ENCODE results near the gene JUP.

Gene JUP

GRCh38 chr17:41773190-41773588, 13.3 kb downstream of the JUP start:
- Histone ChIP-seq H3K79me1 (ENCODE audit: low read length) (peaks cover 17% of the 10 kb centered on the region), H3K4me1 (ENCODE audit: control insufficient read depth, low read depth, low read length) (peaks cover 17% of the 10 kb centered on the region), H4K8ac (ENCODE audit: low read depth, low read length) (no peak overlapping the region), H3K79me2 (ENCODE audit: control insufficient read depth, insufficient read depth, low read length) (peaks cover 24% of the 10 kb centered on the region), H4K5ac (ENCODE audit: low read length) (no peak overlapping the region), H2BK5ac (ENCODE audit: low read length) (no peak overlapping the region), H3K56ac (ENCODE audit: low read length) (peak overlapping the region; percentile 52), H2AK5ac (ENCODE audit: low read length) (no peak overlapping the region), H2BK15ac (replicated peaks; ENCODE audit: low read depth) (no peak overlapping the region), H3K27me3 (ENCODE audit: insufficient read depth, low read length, poor library complexity) (no peaks in the 10 kb centered on the region), H3K27ac (ENCODE audit: low read depth, low read length) (no peak overlapping the region), H3K4me2 (ENCODE audit: low read length) (no peak overlapping the region), H3K4me3 (ENCODE audit: low read length) (no peak overlapping the region), H3K36me3 (ENCODE audit: control insufficient read depth, insufficient read depth, low read length) (peaks cover 10% of the 10 kb centered on the region), H3K9ac (ENCODE audit: low read length) (peak overlapping the region; percentile 19), H3K4ac (ENCODE audit: low read depth, low read length) (no peak overlapping the region), H2BK120ac (ENCODE audit: low read depth, low read length) (no peak overlapping the region), H3K23ac (ENCODE audit: low read length) (no peak overlapping the region), H3K18ac (ENCODE audit: low read length) (no peak overlapping the region)
- DNase-seq = peak; percentile 82
- WGBS (ENCODE audit: extremely low coverage, insufficient coverage, low lambda C conversion rate) = no CpG with 5 or more reads among the region's 12 CpGs

GRCh38 chr17:41772586-41773189, 13.8 kb downstream of the JUP start:
- no peak overlapping the region for H2BK15ac ChIP-seq (replicated peaks; ENCODE audit: low read depth)
- no peak overlapping the region for H4K8ac ChIP-seq (ENCODE audit: low read depth, low read length)
- H2BK5ac ChIP-seq (ENCODE audit: low read length) = no peak overlapping the region
- H3K18ac ChIP-seq (ENCODE audit: low read length) = no peak overlapping the region
- H2BK120ac ChIP-seq (ENCODE audit: low read depth, low read length) = no peak overlapping the region
- no peak overlapping the region for H3K4ac ChIP-seq (ENCODE audit: low read depth, low read length)
- H3K23ac ChIP-seq (ENCODE audit: low read length) = no peak overlapping the region
- no peak for DNase-seq
- H3K36me3 ChIP-seq (ENCODE audit: control insufficient read depth, insufficient read depth, low read length) = peaks cover 11% of the 10 kb centered on the region
- H3K56ac ChIP-seq (ENCODE audit: low read length) = peak overlapping the region; percentile 52
- H3K27ac ChIP-seq (ENCODE audit: low read depth, low read length) = no peak overlapping the region
- peaks cover 17% of the 10 kb centered on the region for H3K4me1 ChIP-seq (ENCODE audit: control insufficient read depth, low read depth, low read length)
- H3K27me3 ChIP-seq (ENCODE audit: insufficient read depth, low read length, poor library complexity) = no peaks in the 10 kb centered on the region
- peaks cover 17% of the 10 kb centered on the region for H3K79me1 ChIP-seq (ENCODE audit: low read length)
- no CpG with 5 or more reads among the region's 19 CpGs for WGBS (ENCODE audit: extremely low coverage, insufficient coverage, low lambda C conversion rate)
- H3K9ac ChIP-seq (ENCODE audit: low read length) = peak overlapping the region; percentile 19
- H3K79me2 ChIP-seq (ENCODE audit: control insufficient read depth, insufficient read depth, low read length) = peaks cover 19% of the 10 kb centered on the region
- H3K4me3 ChIP-seq (ENCODE audit: low read length) = no peak overlapping the region
- H3K4me2 ChIP-seq (ENCODE audit: low read length) = no peak overlapping the region
- H4K5ac ChIP-seq (ENCODE audit: low read length) = no peak overlapping the region
- H2AK5ac ChIP-seq (ENCODE audit: low read length) = no peak overlapping the region

GRCh38 chr17:41772218-41772585, 14.3 kb downstream of the JUP start:
- no peak overlapping the region for H4K8ac ChIP-seq (ENCODE audit: low read depth, low read length)
- peaks cover 16% of the 10 kb centered on the region for H3K79me2 ChIP-seq (ENCODE audit: control insufficient read depth, insufficient read depth, low read length)
- H3K4ac ChIP-seq (ENCODE audit: low read depth, low read length) = no peak overlapping the region
- no CpG with 5 or more reads among the region's 4 CpGs for WGBS (ENCODE audit: extremely low coverage, insufficient coverage, low lambda C conversion rate)
- DNase-seq = peak; percentile 72
- peak overlapping the region; percentile 37 for H3K56ac ChIP-seq (ENCODE audit: low read length)
- H3K27ac ChIP-seq (ENCODE audit: low read depth, low read length) = no peak overlapping the region
- peaks cover 16% of the 10 kb centered on the region for H3K79me1 ChIP-seq (ENCODE audit: low read length)
- no peak overlapping the region for H3K18ac ChIP-seq (ENCODE audit: low read length)
- no peak overlapping the region for H2BK15ac ChIP-seq (replicated peaks; ENCODE audit: low read depth)
- no peak overlapping the region for H2BK5ac ChIP-seq (ENCODE audit: low read length)
- no peaks in the 10 kb centered on the region for H3K27me3 ChIP-seq (ENCODE audit: insufficient read depth, low read length, poor library complexity)
- H3K4me3 ChIP-seq (ENCODE audit: low read length) = no peak overlapping the region
- H2BK120ac ChIP-seq (ENCODE audit: low read depth, low read length) = no peak overlapping the region
- no peak overlapping the region for H3K23ac ChIP-seq (ENCODE audit: low read length)
- H2AK5ac ChIP-seq (ENCODE audit: low read length) = no peak overlapping the region
- peaks cover 14% of the 10 kb centered on the region for H3K4me1 ChIP-seq (ENCODE audit: control insufficient read depth, low read depth, low read length)
- H3K9ac ChIP-seq (ENCODE audit: low read length) = no peak overlapping the region
- H4K5ac ChIP-seq (ENCODE audit: low read length) = no peak overlapping the region
- peaks cover 15% of the 10 kb centered on the region for H3K36me3 ChIP-seq (ENCODE audit: control insufficient read depth, insufficient read depth, low read length)
- H3K4me2 ChIP-seq (ENCODE audit: low read length) = no peak overlapping the region

- no CpG with 5 or more reads among the region's 17 CpGs for WGBS (ENCODE audit: extremely low coverage, insufficient coverage, low lambda C conversion rate)
- Histone ChIP-seq H3K4me3 (ENCODE audit: low read length) (no peak overlapping the region), H2AK5ac (ENCODE audit: low read length) (no peak overlapping the region)
These were observed 14.9 kb downstream of the JUP start for GRCh38 chr17:41771389-41772206.

GRCh38 chr17:41769985-41770384, 16.5 kb downstream of the JUP start:
- Histone ChIP-seq H3K56ac (ENCODE audit: low read length) (no peak overlapping the region), H3K23ac (ENCODE audit: low read length) (no peak overlapping the region), H3K79me1 (ENCODE audit: low read length) (peaks cover 11% of the 10 kb centered on the region), H2BK120ac (ENCODE audit: low read depth, low read length) (no peak overlapping the region), H2BK15ac (replicated peaks; ENCODE audit: low read depth) (no peak overlapping the region), H3K18ac (ENCODE audit: low read length) (no peak overlapping the region), H3K79me2 (ENCODE audit: control insufficient read depth, insufficient read depth, low read length) (peaks cover 8% of the 10 kb centered on the region), H3K27me3 (ENCODE audit: insufficient read depth, low read length, poor library complexity) (no peaks in the 10 kb centered on the region), H3K4me2 (ENCODE audit: low read length) (no peak overlapping the region), H3K36me3 (ENCODE audit: control insufficient read depth, insufficient read depth, low read length) (peaks cover 17% of the 10 kb centered on the region), H2AK5ac (ENCODE audit: low read length) (no peak overlapping the region), H3K4me3 (ENCODE audit: low read length) (no peak overlapping the region), H4K5ac (ENCODE audit: low read length) (no peak overlapping the region), H3K4me1 (ENCODE audit: control insufficient read depth, low read depth, low read length) (peaks cover 9% of the 10 kb centered on the region), H2BK5ac (ENCODE audit: low read length) (no peak overlapping the region), H4K8ac (ENCODE audit: low read depth, low read length) (no peak overlapping the region), H3K27ac (ENCODE audit: low read depth, low read length) (no peak overlapping the region), H3K4ac (ENCODE audit: low read depth, low read length) (no peak overlapping the region), H3K9ac (ENCODE audit: low read length) (no peak overlapping the region)
- no peak for DNase-seq
- no CpG with 5 or more reads among the region's 3 CpGs for WGBS (ENCODE audit: extremely low coverage, insufficient coverage, low lambda C conversion rate)

More at GRCh38 chr17:41771389-41772206, 14.9 kb downstream of the JUP start:
- Histone ChIP-seq H2BK120ac (ENCODE audit: low read depth, low read length) (no peak overlapping the region), H3K79me1 (ENCODE audit: low read length) (peaks cover 13% of the 10 kb centered on the region), H3K27me3 (ENCODE audit: insufficient read depth, low read length, poor library complexity) (no peaks in the 10 kb centered on the region), H3K27ac (ENCODE audit: low read depth, low read length) (no peak overlapping the region), H2BK15ac (replicated peaks; ENCODE audit: low read depth) (no peak overlapping the region), H4K5ac (ENCODE audit: low read length) (no peak overlapping the region), H3K18ac (ENCODE audit: low read length) (no peak overlapping the region), H2BK5ac (ENCODE audit: low read length) (no peak overlapping the region), H3K4me2 (ENCODE audit: low read length) (no peak overlapping the region), H3K9ac (ENCODE audit: low read length) (no peak overlapping the region), H3K4me1 (ENCODE audit: control insufficient read depth, low read depth, low read length) (peaks cover 13% of the 10 kb centered on the region), H3K4ac (ENCODE audit: low read depth, low read length) (no peak overlapping the region), H3K79me2 (ENCODE audit: control insufficient read depth, insufficient read depth, low read length) (peaks cover 13% of the 10 kb centered on the region), H3K56ac (ENCODE audit: low read length) (peak overlapping the region; percentile 37), H3K36me3 (ENCODE audit: control insufficient read depth, insufficient read depth, low read length) (peaks cover 16% of the 10 kb centered on the region), H4K8ac (ENCODE audit: low read depth, low read length) (no peak overlapping the region), H3K23ac (ENCODE audit: low read length) (no peak overlapping the region)
- no peak for DNase-seq

Data from mesendoderm (in vitro differentiated cells).